Esophagus squamous epithelium (tissue), 4 donors: ENCODE results near the gene RHOD.

Experiments
- CTCF ChIP-seq, 6 experiments: fragments of 450-650 bp in 4 of 6; fragments of 200-600 bp in 2 of 6; sonication (generic) in 2 of 6; IDR thresholded peaks; one replicate each; pipeline ENCODE4 v1.5.1; 2016 to 2019; ENCODE audit warnings: antibody characterized with exemption in 6 of 6, mild to moderate bottlenecking in 4 of 6, moderate library complexity in 4 of 6
- POLR2A ChIP-seq, 4 donors: fragments of 450-650 bp; IDR thresholded peaks; one replicate each; pipeline ENCODE4 v1.6.1; 2017; ENCODE audit warnings: antibody characterized with exemption in 4 of 4, mild to moderate bottlenecking in 4 of 4, moderate library complexity in 3 of 4

GRCh38 chr11:67073908-67074307 lies 17.3 kb downstream of the RHOD start:
- no peak for TF ChIP-seq CTCF (IDR thresholded peaks at IDR 0.05)
- no peak for TF ChIP-seq POLR2A (IDR thresholded peaks at IDR 0.05)
